Activated naive CD8-positive, alpha-beta T cell treated with anti-CD3 and anti-CD28 coated beads, Interleukin-2, amount 50 U/mL, for 16 hours (primary cell): Measurements from ENCODE around the gene VIT.

Experiments used
- DNase-seq: peaks from one replicate; pipeline ENCODE4 v3.0.0-alpha.2; 2020; ENCODE audit warnings: low read depth, low spot score

Gene VIT, protein sequence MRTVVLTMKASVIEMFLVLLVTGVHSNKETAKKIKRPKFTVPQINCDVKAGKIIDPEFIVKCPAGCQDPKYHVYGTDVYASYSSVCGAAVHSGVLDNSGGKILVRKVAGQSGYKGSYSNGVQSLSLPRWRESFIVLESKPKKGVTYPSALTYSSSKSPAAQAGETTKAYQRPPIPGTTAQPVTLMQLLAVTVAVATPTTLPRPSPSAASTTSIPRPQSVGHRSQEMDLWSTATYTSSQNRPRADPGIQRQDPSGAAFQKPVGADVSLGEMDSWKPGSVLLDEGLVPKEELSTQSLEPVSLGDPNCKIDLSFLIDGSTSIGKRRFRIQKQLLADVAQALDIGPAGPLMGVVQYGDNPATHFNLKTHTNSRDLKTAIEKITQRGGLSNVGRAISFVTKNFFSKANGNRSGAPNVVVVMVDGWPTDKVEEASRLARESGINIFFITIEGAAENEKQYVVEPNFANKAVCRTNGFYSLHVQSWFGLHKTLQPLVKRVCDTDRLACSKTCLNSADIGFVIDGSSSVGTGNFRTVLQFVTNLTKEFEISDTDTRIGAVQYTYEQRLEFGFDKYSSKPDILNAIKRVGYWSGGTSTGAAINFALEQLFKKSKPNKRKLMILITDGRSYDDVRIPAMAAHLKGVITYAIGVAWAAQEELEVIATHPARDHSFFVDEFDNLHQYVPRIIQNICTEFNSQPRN

DNA sequence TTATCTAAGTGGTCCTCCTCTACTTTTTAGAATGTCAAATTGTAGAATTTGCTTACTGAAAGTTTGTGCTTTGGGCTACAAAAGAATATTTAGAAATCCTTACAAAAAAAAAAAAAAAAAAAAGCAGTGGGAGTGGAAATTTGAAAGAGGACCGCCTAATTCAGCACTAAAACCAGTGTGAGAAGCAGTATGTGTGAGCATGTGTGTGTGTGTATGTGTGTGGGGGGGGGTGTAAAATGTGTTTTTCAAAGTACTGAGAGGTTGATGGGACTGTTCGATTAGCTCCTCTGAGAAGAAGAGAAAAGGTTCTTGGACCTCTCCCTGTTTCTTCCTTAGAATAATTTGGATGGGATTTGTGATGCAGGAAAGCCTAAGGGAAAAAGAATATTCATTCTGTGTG, at the start of gene VIT:
VIT (plus strand) TSS at position 175 of the 400 bp plus-strand sequence. CDS start 19,664 bp downstream, outside the sequence.
- no peak for DNase-seq

DNA sequence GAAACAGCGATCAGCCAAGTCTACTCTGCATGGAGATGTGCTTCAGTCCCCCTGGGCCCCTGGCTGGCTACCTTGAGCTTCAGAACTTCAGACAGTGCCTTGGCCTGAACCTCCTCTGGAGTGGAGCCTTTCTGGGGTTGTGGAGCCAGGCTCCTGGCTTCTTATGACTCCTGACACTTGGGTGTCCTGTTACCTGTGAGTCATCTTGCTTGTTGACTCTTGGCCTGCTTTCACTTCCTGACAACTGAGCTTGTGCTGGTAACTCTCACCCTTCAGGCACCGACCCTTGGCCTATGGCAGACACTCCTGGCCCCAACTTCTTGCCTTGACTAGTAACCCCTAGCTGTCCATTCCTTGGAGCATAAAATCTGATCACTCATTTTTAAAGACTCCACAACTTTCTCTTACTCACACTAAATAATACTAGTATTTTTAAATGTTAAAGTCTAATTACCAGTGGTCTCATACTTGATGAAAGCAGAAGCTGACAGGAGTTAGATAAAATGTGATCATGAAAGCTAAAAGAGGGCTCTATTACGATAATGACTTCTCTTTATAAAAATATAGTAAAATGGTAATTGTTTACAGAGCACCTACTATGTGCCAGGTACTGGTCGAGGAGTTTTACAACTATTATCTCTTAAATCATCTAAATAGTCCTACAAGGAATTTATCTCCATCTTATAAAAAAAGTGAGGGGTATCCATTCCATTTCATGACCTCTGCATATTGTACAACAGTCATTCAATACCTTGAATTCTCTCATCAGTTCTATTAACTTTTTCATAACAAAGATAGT, 46.3 kb upstream of the VIT start:
- DNase-seq: no peak

DNA sequence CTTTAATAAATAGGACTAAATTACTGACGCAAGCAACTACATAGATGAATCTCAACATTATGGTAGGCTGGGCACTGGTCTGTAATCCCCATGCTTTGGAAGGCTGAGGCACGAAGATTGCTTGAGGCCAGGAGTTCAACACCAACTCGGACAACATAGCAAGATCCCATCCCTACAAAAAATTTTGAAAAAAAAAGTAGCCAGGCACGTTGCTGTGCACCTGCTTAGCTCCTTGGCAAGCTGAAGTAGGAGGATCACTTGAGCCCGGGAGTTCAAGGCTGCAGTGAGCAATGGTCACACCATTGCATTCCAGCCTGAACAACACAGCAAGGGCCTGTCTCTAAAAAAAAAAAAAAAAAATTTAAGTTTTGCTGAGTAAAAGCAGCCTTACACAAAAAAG, 43.4 kb upstream of the VIT start:
- DNase-seq: no peak

DNA sequence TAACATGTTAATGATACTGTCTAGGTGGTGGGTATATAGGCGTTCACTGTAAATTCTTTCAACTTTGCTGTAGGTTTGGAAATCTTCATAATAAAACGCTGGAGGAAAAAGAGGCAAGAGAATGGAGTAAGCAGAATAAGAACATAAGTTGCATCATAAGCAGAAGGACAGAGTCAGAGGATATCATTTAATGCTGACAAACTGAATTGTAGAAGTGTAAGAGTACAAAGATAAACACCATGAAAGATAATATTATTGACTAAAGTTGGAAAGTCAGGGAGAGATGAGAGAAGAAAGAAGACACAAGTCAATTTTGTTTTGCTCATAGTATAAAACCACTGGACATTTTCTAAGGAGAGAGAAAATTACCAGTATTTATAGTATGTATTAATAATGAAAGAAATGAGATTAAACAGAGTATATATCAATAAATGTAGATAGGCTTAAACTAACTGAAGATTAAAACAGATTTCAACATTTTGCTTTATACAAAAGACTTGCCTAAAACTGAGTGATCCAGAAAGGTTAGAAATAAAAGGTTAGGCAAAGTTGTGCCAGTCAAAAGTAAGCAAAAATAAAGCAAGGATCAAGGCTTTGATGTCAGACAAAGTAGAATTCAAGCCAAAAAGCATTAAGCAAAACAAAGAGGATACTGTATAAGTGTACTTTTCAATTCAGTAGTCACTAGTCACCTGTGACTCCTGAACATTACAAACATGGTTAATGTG, 42.4 kb upstream of the VIT start:
- no peak for DNase-seq

DNA sequence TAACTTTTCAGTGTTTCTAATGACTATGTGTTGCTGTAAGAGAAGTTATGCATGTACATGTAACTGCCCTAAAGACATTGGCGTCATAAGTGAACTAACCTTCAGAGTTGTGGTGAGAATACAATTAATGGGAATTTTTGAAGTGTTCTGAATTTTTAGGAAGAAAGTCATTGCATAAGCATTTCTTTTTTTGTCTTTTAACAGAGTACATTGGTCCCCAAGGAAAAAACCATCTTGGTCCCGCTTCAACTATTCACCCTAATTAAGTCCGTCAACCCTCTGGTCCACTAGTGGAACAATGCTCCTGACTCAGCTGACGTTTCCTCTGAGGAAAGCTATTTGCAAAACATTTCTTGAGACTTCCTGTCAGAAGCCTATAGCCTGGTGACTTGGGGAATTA, 41.1 kb upstream of the VIT start:
- no peak for DNase-seq

DNA sequence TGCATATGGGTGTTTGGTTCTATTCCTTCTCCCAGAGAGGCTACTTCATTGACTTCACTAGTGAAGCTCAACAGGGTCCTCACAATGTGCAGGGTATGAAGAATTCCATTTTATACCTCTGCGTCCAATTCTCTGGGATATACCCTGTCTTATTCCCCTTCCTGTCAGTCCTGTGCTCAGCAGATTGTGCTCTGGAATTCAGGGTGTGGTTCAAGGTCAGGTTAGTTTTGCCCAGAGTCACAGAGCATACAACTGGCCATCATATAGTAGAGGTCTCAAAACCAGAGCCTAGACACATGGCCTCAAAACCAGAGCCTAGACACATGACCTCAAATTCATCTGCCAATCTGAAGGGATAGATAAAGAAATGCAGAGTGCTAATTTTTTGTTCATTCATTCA, 38.8 kb upstream of the VIT start:
- no peak for DNase-seq

DNA sequence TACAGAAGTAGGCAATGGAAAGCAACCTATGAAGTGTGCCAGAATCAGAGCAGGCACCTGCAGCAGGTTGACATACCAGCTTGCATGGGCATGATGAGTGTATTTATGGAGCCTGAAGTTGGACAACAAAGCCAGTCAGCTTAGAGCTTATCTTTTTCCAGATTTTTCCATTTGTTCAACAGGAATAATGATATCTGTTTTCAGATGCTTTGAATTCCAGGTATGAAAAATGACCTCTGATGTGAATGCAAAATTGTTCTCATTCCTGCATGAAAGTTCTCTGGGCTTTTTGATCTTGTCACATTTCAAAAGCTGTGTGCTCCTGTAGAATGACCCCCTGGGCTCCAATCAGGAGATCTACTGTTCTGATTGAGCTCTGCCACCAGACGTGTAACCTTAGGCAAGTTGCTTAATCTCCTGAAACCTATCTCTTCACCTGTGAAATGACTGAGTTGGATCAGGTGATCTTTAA, 38.2 kb upstream of the VIT start:
- no peak for DNase-seq

DNA sequence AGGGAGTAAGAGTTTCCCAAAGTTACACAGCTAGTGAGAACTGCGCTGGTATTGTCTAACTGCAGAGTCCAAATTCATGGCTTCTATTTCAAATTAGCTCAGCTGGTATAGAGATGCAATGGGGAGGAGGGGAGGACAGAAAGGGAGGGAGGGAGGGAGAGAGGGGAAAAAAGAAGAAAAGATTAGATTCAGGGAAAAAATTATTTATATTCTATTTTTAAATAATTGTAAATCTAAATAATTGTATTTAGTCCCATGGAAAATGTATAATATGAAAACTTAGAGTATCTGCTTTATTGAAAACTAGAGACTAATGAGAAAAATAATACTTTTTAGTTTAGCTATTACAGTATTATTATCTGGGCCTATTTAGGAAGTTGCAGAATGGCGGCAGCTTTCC, 37.3 kb upstream of the VIT start:
- DNase-seq: no peak

DNA sequence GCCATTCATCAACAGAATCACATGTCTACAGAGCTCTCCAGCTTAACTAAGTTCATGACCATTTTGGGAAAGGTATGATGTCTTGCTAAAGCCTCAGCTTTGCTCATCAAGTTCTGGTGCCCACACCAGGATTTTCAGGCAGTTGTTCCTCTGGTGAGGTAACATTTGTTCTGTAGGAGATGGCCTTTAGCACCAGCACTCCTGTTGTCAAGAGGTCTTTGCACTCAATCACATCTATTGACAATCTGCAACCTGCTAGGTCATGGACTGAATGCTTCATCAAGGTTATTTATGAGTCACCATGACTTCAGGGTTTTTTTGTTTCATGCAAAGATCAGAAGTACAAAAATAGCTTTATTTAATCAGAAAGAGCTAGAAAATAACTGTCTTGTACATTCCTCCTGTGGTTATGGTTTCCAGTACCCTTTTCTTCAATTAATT, 36.6 kb upstream of the VIT start:
- DNase-seq: no peak

DNA sequence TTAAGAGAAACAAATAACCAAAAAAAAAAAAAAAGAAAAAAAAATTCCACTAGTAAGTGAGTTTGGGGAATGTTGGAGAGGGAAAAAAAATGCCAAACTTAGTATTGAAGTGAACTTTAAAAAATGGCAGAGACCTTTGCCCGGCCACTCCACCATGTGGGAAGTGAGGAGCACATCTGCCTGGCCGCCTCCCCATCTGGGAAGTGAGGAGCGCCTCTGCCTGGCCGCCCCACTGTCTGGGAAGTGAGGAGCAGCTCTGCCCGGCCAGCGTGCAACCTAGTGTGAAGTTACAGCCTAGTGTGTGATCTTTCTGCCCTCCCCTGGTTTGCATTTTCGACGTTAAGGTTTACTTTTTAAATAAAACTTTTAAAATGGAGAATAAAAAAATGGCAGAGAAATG, 33.9 kb upstream of the VIT start:
- no peak for DNase-seq

DNA sequence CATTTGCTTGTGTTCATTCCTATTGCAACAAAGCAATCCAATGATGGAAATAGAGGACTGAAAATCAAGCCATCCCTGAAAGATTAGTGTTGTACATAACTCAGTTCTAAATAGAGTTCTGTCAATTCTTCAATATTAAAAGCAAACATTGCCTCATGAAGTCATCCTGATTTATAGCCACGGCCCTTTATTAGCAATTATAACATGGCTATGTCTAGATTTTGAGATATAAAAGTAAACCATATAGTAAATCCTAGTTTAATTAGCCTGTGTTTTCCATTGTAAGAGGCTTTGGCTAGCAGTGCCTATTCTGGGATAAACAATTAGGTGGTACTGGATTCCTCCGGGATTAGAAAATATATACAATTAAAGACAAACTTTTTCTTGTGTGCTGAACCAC, 33.2 kb upstream of the VIT start:
- DNase-seq: no peak

DNA sequence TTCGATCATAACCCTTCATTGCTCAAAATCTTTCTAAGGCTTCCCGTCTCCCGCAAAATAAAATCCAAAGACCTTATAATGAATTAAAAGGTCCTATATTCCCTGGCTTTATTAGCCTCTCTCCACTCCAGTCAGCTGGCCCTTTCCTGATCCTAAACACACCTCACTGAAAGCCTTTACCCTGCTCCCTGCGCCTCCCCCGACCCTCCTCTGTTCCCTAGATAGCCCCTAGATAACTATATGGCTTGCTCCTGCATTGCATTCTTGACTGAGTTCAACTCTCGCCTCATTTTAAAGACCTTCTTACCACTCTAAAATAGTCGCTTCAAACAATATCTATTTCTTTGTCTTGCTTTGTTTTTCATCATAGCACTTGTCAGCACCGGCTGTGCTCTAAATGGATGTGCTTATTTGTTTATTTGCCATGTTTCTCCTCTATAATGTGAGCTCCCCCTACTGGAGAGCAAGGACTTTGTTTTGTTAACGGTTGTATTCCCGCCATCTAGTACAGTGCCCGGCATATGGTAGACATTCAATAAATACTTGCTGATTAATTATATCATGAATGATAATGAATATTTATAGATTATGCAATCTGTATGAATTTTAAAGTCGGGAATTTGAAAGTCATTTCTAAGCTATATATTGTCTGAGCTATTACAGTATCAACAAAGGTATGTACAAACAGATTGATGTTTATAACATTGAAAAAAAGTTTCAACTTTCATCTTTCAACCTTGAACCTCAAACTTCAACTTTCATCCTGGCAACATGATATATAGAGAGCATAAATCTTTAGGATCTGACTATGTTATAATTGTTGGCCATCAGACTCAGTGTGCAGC, 32.4 kb upstream of the VIT start:
- no peak for DNase-seq

DNA sequence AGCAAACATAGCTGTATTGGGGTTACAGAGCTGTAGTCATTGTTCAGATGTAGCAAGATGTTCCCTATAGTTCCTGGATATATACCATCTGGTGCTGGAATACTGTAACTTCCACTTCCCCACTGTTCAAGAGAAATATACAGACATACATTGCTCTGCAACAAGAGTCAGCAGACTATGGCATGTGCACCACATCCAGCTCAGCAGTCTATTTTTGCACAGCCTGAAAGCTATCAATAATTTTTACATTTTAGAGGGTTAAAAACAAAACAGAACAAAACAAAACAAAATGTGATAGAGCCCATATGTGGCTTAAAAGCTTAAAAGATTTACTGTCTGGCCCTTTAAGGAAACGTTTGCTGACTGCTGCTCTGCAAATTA, 31.8 kb upstream of the VIT start:
- no peak for DNase-seq

DNA sequence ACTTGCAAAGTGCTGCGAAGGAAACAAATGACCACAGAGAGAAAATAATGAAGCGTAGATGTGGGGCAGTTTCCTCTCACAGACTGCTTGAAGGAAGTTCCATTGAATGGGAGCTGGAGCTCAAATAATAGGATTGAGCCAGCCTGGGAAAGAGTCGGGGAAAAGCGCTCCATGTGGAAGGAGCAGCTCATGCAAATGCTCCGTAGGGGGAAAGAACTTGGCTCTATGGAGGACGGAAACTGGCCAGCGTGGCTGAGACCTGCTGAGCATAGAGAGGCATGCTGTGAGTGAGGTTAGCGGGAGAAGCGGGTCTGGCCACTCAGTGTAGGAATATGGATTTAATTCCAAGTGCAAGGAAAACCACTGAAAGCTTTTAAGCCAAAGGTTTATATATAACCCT, 28.6 kb upstream of the VIT start:
- DNase-seq: no peak

DNA sequence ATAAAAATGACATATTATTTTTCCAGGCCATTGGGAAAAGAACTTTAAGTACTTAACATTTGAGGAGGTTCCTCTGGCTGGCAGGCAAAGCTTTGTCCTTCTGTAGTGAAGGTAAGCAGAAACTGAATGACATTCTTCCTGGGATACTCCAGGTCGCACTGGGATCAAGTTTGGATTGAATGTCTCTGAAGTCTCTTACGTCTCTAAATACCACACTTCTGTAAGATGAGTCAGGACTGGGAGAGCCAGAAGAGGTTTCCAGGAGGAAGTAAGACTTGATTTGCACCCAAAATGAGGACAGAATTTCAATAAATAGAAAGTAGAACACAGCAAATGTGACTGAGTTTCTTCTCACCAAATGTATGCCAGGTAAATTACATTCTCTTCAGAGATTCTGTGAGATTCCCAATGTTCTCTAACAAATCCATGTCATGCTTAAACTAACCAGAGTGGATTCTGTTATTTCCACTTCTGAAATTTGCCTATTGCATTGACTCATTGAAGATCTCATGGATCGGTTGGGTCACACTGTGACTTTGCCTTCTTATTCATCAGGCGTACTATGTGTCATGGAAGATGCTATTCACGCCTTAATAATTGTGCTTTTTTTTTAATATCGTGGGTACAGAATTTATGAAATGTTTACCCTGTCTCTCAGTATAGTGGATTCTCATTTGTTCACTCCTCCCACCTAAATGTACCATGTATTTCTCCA, 25.5 kb upstream of the VIT start:
- DNase-seq: no peak

DNA sequence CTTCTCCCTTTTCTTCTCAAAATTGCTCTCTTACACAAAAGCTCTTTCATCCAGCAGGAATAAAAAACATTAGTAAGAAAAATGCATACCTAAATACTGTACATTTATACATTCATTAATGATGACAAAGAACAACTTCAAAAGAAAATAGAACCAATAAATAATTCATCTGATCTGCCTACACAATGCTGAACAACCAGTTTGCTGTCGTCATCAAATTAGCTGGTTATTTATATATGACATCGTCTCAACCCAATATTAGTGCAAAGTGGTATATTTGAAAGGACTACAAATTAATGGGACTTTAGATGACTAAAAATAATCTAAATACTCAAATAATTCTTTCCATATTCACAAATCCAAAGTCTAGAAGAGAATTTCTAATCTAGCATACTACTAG, 24.8 kb upstream of the VIT start:
- DNase-seq: no peak

DNA sequence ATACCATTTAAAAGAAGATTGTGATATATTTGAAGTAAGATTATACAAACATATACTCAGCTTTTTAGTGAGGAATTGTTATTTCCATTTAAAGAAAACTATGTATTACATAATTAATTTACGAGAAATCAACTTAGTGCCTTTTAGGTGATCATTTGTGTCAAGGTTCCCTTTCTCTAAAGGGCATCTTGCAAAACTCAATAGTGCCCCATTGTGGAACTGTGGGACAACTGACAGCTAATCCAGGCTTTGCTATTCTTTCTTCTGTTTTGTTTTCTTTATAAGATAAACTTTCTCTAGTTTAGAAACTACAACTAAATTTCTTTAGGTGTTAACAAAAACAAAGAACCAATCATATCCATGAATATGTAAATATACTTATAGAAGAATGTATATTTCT, 24.3 kb upstream of the VIT start:
- DNase-seq: no peak

DNA sequence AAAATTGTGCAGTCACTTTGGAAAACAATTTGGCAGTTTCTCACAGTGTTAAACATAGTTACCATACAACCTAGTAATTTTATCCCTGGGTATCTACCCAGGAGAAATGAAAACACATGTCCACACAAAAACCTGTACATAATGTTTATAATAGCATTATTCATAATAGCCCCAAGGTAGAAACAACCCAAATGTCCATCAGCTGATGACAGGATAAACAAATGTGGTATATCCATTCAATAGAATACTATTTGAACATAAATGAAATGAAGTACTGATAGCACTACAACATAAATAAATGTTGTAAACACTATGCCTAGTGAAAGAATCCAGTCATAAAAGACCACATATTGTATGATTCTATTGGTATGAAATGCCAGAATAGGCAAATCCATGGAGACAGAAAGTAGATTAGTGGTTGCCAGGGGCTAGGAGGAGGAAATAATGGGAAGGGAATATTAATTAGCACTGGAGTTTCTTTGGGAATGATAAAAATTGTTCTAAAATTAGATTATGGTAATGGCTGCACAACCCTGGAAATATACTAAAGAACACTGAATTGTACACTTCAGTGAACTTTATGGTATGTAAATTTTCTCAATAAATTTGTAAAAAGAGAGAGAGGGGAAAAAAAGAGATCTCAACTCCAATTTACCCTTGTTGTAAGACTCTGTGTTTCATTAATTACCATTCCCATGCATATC, 20.8 kb upstream of the VIT start:
- DNase-seq: no peak

DNA sequence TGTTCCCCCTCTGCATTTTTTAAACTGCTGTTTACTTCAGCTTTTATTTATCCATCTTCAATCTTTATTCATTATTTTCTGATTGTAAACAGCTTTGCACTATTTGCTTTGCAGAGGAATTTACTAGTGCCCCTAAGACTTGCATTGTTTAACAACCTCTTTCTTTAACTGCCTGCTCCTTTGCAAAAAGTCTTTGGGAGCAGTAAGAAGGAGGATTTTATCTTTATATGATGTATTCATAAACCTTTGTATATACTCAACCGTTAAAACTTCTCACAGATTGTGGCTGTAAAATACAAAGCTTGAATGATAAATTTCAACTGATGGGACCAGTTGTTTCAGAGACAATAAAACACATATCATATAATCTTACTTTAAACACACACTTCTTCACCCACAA, 20.1 kb upstream of the VIT start:
- DNase-seq: no peak

DNA sequence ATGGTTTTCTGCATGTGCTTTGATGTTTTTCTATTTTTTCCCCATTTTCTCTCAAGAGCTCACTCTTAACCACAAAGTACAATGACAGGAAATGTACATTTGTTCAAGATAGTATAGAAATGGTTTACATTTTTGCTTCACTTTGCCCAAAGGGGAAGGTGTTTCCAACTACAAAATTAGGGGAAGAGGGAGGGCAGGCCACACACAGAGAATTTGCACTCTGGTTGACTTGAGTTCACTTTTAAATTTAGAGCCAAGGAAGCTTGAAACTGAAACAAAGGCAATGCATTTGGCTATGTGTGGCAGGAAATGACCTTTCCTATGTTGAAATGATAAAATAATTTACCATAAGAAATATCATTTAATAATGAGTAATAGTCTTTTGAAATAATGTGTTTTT, 19.1 kb upstream of the VIT start:
- no peak for DNase-seq
